HFF-Myc (cell line): ENCODE measurements around the gene RREB1.

Experiments
- DNase-seq: peaks from one replicate; pipeline ENCODE4 v3.0.0-alpha.2; 2011; ENCODE audit warnings: low read depth; ENCODE audit errors: extremely low read depth
- H3K4me3 ChIP-seq: replicated peaks from 2 replicates; pipeline ENCODE4 v1.5.1; 2011; ENCODE audit warnings: low read depth, mild to moderate bottlenecking, control low read depth, low read length
- TF ChIP-seq, protein P1 (sequence below): IDR thresholded peaks from 2 replicates; pipeline ENCODE4 v1.5.1; 2012; ENCODE audit warnings: mild to moderate bottlenecking, low read depth, low read length, control low read depth; ENCODE audit errors: missing control alignments

The RREB1 gene

DNA sequence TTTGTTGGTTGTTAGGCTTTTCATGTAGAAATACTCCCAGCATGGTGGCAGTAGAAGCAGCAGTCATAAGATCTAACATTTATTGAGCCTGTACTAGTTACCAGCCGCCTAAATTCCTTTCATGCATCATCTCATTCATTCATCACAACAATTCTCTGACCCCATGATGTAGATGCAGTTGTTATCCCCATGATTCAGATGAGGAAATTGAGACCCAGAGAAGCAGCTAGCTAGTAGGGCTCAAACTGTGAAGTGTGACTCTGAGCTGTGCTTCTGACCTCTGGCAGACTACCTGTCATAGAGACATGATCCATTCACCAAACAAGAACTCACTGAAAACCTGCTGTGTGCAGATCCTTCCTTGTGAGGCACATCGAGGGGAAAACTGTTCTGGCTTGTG is 16.9 kb downstream of the RREB1 start:
- TF ChIP-seq, protein P1, sequence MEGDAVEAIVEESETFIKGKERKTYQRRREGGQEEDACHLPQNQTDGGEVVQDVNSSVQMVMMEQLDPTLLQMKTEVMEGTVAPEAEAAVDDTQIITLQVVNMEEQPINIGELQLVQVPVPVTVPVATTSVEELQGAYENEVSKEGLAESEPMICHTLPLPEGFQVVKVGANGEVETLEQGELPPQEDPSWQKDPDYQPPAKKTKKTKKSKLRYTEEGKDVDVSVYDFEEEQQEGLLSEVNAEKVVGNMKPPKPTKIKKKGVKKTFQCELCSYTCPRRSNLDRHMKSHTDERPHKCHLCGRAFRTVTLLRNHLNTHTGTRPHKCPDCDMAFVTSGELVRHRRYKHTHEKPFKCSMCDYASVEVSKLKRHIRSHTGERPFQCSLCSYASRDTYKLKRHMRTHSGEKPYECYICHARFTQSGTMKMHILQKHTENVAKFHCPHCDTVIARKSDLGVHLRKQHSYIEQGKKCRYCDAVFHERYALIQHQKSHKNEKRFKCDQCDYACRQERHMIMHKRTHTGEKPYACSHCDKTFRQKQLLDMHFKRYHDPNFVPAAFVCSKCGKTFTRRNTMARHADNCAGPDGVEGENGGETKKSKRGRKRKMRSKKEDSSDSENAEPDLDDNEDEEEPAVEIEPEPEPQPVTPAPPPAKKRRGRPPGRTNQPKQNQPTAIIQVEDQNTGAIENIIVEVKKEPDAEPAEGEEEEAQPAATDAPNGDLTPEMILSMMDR = no peak
- H3K4me3 ChIP-seq = no peak overlapping the region

DNA sequence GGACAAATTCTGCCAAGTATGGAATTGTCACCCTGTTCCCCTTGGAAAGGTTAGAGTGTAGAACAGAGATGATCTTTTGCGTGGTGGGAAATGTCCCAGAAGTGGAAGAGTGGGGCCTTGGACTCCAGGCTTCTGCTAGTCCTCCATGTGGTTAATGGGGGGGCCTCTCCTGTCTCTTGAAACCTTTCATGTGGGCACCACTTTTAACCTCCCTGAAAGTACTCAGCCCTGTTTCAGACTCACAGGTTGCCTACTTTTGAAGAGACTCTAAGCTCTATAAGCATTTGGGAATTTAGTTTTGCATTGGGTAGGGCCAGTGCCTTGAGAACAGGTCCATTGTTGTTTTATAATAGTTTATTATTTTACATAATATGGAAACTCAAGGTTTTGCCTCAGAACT is 17.5 kb downstream of the RREB1 start:
- DNase-seq = no peak
- TF ChIP-seq, protein P1 = no peak

More for the DNA sequence above, 16.9 kb downstream of the RREB1 start:
- DNase-seq = no peak

DNA sequence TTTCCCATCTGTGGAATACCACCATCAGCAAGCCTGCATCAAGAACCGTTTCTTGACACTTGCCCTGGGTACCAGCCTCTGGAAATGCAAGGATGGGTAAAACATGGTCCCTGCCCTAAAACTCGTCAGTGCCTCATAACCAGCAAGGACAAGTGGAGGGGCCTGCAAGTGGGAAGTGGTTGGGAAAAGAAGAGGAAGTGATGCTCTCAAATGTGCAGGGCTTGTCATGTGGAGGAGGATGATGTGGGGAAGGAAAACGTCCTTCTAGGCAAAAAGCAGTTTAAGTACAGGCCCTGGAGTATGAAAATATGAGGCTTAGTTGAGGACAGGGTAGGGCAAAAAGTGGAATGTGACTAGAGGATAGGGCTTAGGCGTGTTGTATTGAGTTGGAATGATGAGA is 19.0 kb downstream of the RREB1 start:
- TF ChIP-seq, protein P1 = no peak
- no peak for DNase-seq
- H3K4me3 ChIP-seq = no peak overlapping the region

More for the DNA sequence above, 17.5 kb downstream of the RREB1 start:
- no peak overlapping the region for H3K4me3 ChIP-seq

DNA sequence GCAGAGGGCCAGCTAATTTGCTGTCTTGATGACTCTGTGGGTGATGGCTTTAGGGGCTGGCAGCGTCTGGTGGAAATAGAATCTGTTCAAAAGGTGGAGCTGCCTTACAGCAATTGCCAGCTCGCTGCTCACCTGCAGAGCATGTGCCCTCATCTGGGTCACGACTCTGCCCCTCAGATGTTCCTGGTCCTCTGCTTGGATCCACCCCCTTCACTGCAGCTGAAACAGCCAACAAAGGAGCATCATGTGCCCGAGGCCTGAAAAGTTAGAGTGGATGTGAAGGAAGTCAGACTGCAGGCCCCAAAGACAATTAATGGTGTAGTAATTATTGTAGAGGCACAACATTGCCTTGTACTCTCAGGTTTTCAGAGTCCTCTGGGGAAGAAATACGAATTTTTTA is 19.9 kb downstream of the RREB1 start:
- TF ChIP-seq, protein P1 = no peak
- DNase-seq = no peak
- no peak overlapping the region for H3K4me3 ChIP-seq

DNA sequence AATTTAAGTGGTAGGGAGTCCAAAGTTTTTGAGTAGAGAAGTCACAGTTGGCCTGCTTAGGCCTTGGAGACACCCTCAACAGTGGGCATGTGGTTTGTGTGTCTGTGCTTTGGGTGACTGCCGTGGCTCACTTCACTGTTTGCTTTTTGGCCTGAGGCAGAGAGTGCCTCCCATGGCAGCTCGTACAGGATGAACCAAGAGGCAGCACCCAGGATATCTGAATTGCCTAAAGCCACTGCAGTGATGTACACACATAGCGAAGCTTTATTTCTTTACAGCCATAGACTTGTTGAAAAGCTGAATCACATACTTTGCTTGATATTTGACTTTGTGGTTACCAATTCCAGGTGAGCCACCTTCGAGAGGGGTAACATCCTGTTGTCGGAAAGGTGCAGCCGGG is 21.6 kb downstream of the RREB1 start:
- TF ChIP-seq, protein P1 = no peak
- no peak for DNase-seq
- H3K4me3 ChIP-seq = no peak overlapping the region

DNA sequence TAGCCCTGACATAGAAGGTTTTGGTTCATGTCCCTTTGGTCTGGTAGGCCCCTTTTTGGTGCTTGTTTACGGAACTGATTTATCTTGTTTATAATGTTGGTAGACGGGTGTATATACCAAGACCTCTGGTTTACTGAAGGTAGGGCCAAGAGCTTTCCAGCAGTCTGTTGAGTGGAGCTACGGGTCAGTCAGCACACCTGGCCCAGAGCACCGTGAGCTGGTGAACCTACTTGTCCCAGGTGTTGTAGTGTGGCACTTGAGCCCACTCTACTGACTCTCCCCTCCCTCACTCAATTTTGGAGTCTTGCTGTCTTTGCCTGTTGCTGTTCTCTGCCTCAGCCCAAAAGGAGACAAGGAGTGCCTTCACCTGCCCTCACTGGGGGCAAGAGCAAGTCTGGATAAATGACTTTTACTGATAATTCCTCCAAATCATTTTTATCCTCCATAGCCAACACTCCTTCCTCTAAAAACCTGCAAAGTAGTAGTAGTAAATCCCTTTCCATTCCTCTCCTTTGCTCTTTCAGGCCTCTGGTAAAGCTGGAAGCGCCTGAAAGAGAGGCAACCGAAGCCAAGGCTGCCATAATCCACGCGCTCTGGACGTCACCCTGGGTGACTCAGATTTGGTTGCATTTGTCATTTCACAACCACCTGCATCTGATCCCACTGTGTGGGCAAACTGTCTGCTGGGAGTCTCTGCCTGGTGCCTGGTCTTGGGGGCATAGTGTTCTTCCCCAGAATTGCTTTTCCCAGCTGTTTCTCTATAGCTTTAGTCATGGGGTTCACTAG is 22.2 kb downstream of the RREB1 start:
- no peak for DNase-seq
- TF ChIP-seq, protein P1 = no peak

DNA sequence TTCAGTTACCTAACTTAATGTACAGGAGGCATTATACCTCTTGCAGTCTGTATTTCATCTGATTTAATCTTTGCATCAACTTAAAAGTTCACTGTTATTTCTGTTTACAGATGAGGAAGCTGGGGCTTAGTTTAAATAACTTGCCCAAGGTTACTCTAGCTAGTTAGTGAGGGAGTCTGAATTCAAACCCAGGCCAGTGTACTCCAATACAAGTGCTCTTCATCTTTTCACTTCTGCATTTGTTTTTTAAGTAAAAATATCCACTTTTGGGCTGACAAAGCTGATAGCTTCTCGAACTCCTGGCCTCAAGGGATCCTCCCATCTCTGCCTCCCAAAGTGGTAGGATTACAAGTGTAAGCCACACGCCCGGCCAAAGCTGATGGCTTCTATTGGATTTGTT is 23.6 kb downstream of the RREB1 start:
- TF ChIP-seq, protein P1 = no peak
- no peak overlapping the region for H3K4me3 ChIP-seq
- no peak for DNase-seq

More for the DNA sequence above, 22.2 kb downstream of the RREB1 start:
- H3K4me3 ChIP-seq = no peak overlapping the region
